NOMO-1 (cell line): ENCODE measurements around the gene RASA4.
"Not testable (repeated sequence)": the region's sequence is repeated elsewhere in the genome, so short reads cannot be mapped to it uniquely, and the experiment has no call there.

Source experiments
- DNase-seq, 2 experiments: peaks; one replicate each; lab custom pipeline; 2025; ENCODE audit not compliant: unreplicated experiment in 2 of 2; lab: John Stamatoyannopoulos, UW

Gene RASA4

GRCh38 chr7:102545288-102545687, 71.3 kb downstream of the RASA4 start:
- DNase-seq = not testable (repeated sequence)

DNA sequence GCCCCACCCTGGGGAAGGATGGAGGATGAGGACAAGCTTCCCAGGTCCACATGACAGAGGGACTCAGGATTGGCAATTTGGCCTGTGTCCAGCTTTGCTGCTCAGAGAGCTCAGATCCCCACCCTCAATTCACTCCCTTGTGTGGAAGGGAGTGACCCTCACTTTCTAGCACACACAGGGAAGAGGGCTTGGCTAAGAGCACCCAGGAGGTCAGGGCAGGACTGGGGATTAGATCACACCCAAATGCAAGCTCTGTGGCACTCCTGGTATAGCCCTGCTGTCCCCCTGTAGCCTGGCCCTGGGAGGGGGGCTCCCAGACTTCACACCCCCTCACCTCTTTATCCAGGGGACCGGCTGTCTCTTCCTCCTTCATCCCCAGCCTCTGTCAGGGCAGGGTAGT, 72.2 kb downstream of the RASA4 start:
- DNase-seq = not testable (repeated sequence)

DNA sequence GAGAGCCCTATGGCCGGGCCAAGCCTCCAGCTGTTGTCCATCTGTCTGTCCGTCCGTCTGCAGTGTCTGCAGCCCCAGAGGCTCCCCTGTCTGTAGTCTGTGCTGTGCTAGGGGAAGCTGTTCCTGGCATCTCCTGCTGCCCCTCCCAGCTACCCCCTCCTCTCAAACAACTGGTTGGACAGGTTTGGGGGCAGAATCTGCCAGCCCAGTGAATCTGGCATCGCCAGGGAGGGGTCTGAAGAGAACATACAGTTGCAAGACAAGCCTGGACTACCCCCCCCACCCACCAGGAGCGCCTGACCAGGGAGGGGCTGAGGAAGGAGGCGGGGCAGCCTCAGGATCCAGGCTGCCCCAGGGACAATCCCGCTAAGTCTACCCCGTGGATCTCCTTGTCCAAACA, 73.0 kb downstream of the RASA4 start, which contains the start of gene UPK3BL2:
UPK3BL2 (minus strand) TSS at position 101 of the 400 bp plus-strand sequence; CDS start at position 41, 60 bp downstream.
- not testable (repeated sequence) for DNase-seq

DNA sequence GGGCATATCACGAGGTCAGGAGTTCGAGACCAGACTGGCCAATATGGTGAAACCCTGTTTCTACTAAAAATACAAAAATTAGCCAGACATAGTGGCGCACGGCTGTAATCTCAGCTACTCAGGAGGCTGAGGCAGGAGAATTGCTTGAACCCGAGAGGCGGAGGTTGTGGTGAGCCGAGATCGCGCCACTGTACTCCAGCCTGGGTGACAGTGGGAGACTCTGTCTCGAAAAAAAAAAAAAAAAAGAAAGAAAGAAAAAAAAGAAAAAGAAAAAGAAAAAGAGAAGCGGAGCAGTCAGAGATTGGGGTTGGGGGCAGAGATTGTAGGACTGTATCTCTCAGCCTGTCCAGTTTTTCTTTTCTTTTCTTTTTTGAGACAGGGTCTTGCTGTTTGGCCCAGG, 73.8 kb downstream of the RASA4 start:
- not testable (repeated sequence) for DNase-seq

DNA sequence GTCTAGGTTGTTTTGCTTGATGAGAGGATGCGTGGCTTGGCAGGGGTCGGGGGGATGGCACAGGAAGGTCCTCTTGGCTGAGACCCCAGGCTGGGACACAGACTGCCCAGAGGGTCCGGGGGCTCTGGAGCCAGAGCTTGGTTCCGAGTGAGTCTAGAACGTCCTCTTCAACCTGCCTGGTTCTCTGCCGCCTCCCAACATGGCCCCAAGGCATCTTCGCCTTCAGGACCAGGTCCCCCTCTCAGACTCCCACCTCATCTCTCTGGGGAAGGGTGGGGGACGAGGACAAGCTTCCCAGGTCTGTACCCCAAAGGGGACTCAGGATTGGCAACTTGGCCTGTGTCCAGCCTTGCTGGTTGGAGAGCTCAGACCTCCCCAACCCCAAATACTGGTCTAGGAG, 74.5 kb downstream of the RASA4 start:
- DNase-seq = not testable (repeated sequence)

DNA sequence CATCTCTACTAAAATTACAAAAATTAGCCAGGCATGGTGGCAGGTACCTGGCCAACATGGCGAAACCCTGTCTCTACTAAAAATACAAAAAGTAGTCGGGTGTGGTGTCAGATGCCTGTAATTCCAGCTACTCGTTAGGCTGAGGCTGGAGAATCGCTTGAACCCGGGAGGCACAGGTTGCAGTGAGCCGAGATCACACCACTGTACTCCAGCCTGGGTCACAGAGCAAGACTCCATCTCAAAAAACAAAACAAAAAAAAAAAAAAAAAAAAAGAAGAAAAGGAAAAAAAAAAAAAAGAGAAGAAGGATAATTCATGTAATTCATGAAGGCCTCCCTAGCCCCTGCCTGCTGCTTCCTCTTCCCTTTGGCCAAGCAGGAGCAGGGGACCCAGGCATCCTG, 76.0 kb downstream of the RASA4 start:
- DNase-seq = not testable (repeated sequence)

- DNase-seq = not testable (repeated sequence)
Observed at GRCh38 chr7:102535062-102535615, 81.4 kb downstream of the RASA4 start.

GRCh38 chr7:102532127-102532526, 84.4 kb downstream of the RASA4 start:
- not testable (repeated sequence) for DNase-seq

GRCh38 chr7:102531583-102531982, 85.0 kb downstream of the RASA4 start:
- not testable (repeated sequence) for DNase-seq

GRCh38 chr7:102527822-102528793, 88.4 kb downstream of the RASA4 start:
- not testable (repeated sequence) for DNase-seq

DNA sequence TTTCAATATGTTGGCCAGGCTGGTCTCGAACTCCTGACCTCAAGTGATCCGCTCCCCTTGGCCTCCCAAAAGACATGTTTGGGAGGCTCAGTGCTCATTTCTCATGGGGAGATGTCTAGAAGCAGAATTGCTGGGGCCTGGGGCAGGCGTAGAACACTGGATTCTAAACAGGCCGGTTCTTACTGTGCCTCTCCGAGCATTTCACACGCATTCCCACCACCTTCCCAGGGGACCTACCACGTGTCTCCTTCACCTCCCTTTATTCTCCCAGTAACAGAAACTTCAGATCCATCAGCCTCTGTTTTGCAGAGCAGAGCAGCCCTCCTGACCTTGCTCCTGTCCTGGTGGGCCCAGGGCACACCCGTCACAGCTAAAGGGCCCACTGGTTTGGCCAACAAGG, 89.4 kb downstream of the RASA4 start:
- DNase-seq = not testable (repeated sequence)

DNA sequence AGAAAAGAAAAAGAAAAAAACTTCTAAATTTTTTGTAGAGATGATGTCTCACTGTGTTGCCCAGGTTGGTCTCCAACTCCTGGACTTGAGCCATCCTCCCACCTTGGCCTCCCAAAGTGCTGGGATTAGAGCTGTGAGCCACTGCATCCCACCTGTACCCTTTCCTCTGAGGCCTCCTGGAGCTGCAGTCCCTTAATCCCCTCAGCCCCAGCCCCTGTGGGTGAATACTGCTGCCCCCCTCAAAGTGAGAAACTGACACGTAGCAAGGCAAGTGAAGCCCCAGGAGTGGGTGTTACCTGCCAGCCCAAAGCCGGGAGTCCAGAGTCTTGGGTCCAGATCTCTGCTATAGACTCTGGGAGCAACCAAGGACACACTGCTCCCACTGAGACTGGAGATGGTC, 91.8 kb downstream of the RASA4 start:
- DNase-seq = not testable (repeated sequence)
